HCT116 (cell line): ENCODE measurements around the gene TTLL10.
"Not testable (repeated sequence)": the region's sequence is repeated elsewhere in the genome, so short reads cannot be mapped to it uniquely, and the experiment has no call there.

Experiments
- CBX3 ChIP-seq: IDR thresholded peaks from 2 replicates; pipeline ENCODE4 v1.6.1; 2012; ENCODE audit warnings: low read depth
- EGR1 ChIP-seq: IDR thresholded peaks from 2 replicates; pipeline ENCODE4 v1.6.1; 2012; ENCODE audit warnings: low read depth
- EZH2 ChIP-seq: fragments of 200-600 bp; sonication (generic); IDR thresholded peaks from 2 replicates; pipeline ENCODE4 v1.6.1; 2017; ENCODE audit warnings: antibody characterized with exemption, mixed run types
- EZH2phosphoT487 ChIP-seq: fragments of 200-600 bp; IDR thresholded peaks from 2 replicates; pipeline ENCODE4 v1.6.1; 2018; ENCODE audit warnings: antibody characterized with exemption, borderline replicate concordance
- POLR2A ChIP-seq: IDR thresholded peaks from 2 replicates; pipeline ENCODE4 v1.7.0; 2011; ENCODE audit warnings: borderline replicate concordance; ENCODE audit not compliant: insufficient read depth, insufficient read length; ENCODE audit errors: extremely low read depth
- POLR2AphosphoS5 ChIP-seq: IDR thresholded peaks from 2 replicates; pipeline ENCODE4 v1.6.1; 2011; ENCODE audit warnings: mild to moderate bottlenecking, low read depth, low read length, moderate library complexity
- RAD21 ChIP-seq: IDR thresholded peaks from 2 replicates; pipeline ENCODE4 v1.6.1; 2012; ENCODE audit warnings: low read depth, mild to moderate bottlenecking
- SP1 ChIP-seq: IDR thresholded peaks from 2 replicates; pipeline ENCODE4 v1.6.1; 2012; ENCODE audit warnings: low read depth
- SRF ChIP-seq: IDR thresholded peaks from 2 replicates; pipeline ENCODE4 v1.6.1; 2012; ENCODE audit warnings: low read depth
- TCF7L2 ChIP-seq: IDR thresholded peaks from 2 replicates; pipeline ENCODE4 v1.7.0; 2011; ENCODE audit warnings: borderline replicate concordance, inconsistent platforms; ENCODE audit not compliant: insufficient read depth, insufficient read length; ENCODE audit errors: extremely low read depth
- ZFX ChIP-seq: fragments of 450-650 bp; IDR thresholded peaks from 2 replicates; pipeline ENCODE4 v1.6.1; 2017
- TF ChIP-seq, protein P1 (sequence below), 3 experiments: fragments of 200-600 bp in 1 of 3; sonication (generic) in 1 of 3; IDR thresholded peaks in 2 of 3; conservative IDR thresholded peaks in 1 of 3; 2 replicates each; pipeline ENCODE4 v1.5.1; 2012 to 2017; ENCODE audit warnings: low read depth in 2 of 3, low read length in 2 of 3, antibody characterized with exemption in 1 of 3, borderline replicate concordance in 1 of 3, control low read depth in 1 of 3, mild to moderate bottlenecking in 1 of 3, mixed read lengths in 1 of 3, mixed run types in 1 of 3, moderate library complexity in 1 of 3; ENCODE audit not compliant: insufficient read depth in 1 of 3
- TF ChIP-seq, protein P2 (sequence below): IDR thresholded peaks from 2 replicates; pipeline ENCODE4 v1.6.1; 2012
- TF ChIP-seq, protein P3 (sequence below): IDR thresholded peaks from 2 replicates; pipeline ENCODE4 v1.6.1; 2012

DNA sequence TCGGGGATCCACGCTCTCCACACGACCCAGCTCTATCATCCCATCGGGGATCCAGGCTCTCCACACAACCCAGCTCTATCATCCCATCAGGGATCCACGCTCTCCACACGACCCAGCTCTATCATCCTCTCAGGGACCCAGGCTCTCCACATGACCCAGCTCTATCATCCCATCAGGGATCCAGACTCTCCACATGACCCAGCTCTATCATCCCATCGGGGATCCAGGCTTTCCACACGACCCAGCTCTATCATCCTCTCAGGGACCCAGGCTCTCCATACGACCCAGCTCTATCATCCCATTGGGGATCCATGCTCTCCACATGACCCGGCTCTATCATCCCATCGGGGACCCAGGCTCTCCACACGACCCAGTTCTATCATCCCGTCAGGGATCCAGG lies 21.2 kb upstream of the TTLL10 start:
- not testable (repeated sequence) for TF ChIP-seq SP1, EZH2, POLR2AphosphoS5, POLR2A, TCF7L2, ZFX, EGR1, RAD21, CBX3, SRF, EZH2phosphoT487
- TF ChIP-seq, protein P1, sequence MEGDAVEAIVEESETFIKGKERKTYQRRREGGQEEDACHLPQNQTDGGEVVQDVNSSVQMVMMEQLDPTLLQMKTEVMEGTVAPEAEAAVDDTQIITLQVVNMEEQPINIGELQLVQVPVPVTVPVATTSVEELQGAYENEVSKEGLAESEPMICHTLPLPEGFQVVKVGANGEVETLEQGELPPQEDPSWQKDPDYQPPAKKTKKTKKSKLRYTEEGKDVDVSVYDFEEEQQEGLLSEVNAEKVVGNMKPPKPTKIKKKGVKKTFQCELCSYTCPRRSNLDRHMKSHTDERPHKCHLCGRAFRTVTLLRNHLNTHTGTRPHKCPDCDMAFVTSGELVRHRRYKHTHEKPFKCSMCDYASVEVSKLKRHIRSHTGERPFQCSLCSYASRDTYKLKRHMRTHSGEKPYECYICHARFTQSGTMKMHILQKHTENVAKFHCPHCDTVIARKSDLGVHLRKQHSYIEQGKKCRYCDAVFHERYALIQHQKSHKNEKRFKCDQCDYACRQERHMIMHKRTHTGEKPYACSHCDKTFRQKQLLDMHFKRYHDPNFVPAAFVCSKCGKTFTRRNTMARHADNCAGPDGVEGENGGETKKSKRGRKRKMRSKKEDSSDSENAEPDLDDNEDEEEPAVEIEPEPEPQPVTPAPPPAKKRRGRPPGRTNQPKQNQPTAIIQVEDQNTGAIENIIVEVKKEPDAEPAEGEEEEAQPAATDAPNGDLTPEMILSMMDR (IDR thresholded peaks at IDR 0.05 in 2 of 3, conservative IDR thresholded peaks at IDR 0.05 in 1 of 3; ENCODE audit: borderline replicate concordance in 1 of 3, insufficient read depth in 1 of 3, low read depth in 2 of 3, low read length in 2 of 3), result not testable (repeated sequence)
- TF ChIP-seq, protein P2, sequence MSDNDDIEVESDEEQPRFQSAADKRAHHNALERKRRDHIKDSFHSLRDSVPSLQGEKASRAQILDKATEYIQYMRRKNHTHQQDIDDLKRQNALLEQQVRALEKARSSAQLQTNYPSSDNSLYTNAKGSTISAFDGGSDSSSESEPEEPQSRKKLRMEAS, result not testable (repeated sequence)
- TF ChIP-seq, protein P3, sequence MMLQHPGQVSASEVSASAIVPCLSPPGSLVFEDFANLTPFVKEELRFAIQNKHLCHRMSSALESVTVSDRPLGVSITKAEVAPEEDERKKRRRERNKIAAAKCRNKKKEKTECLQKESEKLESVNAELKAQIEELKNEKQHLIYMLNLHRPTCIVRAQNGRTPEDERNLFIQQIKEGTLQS, result not testable (repeated sequence)
